ENCODE data around the gene ST7L. TPM values are rescaled to one million over a fixed set of nuclear protein-coding genes. Genes with fewer than 3 reads are reported as not detected.

Gene ST7L
- total and polyA plus RNA-seq, 2 of the 4 experiments (the other 2 are of a cell fraction) = 7.7 to 14.7 TPM

DNA sequence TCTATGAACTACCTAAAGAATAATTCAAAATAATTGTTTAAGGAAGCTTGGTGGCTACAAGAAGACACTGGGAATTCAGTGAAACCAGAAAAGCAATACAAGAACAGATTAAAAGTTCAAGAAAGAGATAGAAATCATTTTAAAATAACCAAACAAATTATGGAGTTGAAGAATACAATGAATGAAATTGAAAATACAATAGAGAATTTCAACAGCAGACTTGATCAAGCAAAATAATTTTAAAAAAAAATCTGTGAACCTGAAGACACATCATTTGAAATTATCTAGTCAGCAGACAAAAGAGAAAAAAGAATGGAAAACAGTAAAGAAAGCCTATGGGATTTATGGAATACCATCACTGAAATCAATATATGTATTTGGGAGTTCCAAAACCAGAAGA, 141.4 kb downstream of the ST7L start:
- Histone ChIP-seq H3K23ac (ENCODE audit: low read depth, low read length) (no peak overlapping the region), H3K56ac (ENCODE audit: extremely low read depth, insufficient read depth, low read length) (no peak overlapping the region), H2AK5ac (ENCODE audit: low read depth, low read length) (no peak overlapping the region), H4K5ac (ENCODE audit: low read depth, low read length) (no peak overlapping the region), H3K4me3 (ENCODE audit: insufficient read depth, low read depth, low read length) (no peak overlapping the region), H3K79me1 (ENCODE audit: low read depth in 1 of 2, low read length in 2 of 2) (no peaks in the 10 kb centered on the region), H4K91ac (ENCODE audit: insufficient read depth, low read depth, low read length) (no peak overlapping the region), H3K36me3 (ENCODE audit: control insufficient read depth, insufficient read depth, low read length) (0 out of 2 replicates have a peak, but pooled peaks cover 1% of the 10 kb centered on the region), H3K27me3 (ENCODE audit: control insufficient read depth, insufficient read depth, low read length) (no peaks in the 10 kb centered on the region), H3K9me3 (ENCODE audit: control insufficient read depth, insufficient read depth, low read length) (peaks cover 17% of the 10 kb centered on the region), H3K18ac (ENCODE audit: low read depth, low read length) (no peak overlapping the region), H3K14ac (replicated peaks; ENCODE audit: low read depth, low read length) (no peak overlapping the region), H2BK5ac (ENCODE audit: low read depth, low read length, poor library complexity, severe bottlenecking) (no peak overlapping the region), H2AFZ (replicated peaks; ENCODE audit: low read length, poor library complexity) (no peak overlapping the region), H2BK20ac (ENCODE audit: low read depth, low read length) (no peak overlapping the region), H2BK15ac (ENCODE audit: low read depth, low read length) (no peak overlapping the region), H4K20me1 (ENCODE audit: insufficient read depth, low read length) (no peaks in the 10 kb centered on the region; the same call in 1 of the 2 replicates), H3K9me1 (ENCODE audit: insufficient read depth, low read length) (no peaks in the 10 kb centered on the region), H2AK9ac (replicated peaks; ENCODE audit: low read depth, low read length, poor library complexity) (no peak overlapping the region), H2BK120ac (ENCODE audit: low read depth, low read length) (no peak overlapping the region), H3K4ac (ENCODE audit: low read depth, low read length) (no peak overlapping the region), H3K27ac (ENCODE audit: insufficient read depth, low read length) (no peak overlapping the region), H3K4me2 (ENCODE audit: low read depth, low read length) (no peak overlapping the region), H3K4me1 (ENCODE audit: control insufficient read depth, insufficient read depth, low read length) (no peaks in the 10 kb centered on the region), H3K9ac (ENCODE audit: low read depth, low read length) (no peak overlapping the region), H4K8ac (ENCODE audit: low read depth in 2 of 2, low read length in 2 of 2) (no peak overlapping the region)
- ChIA-PET CTCF (no interaction called here), POLR2A (ENCODE audit: unreplicated experiment) (no interaction called here)
- no peak for TF ChIP-seq MAFK (IDR thresholded peaks at IDR 0.05; ENCODE audit: low read depth, low read length)
- TF ChIP-seq CHD1 (IDR thresholded peaks at IDR 0.05; ENCODE audit: low read depth, low read length) = no peak
- TF ChIP-seq MXI1 (IDR thresholded peaks at IDR 0.05; ENCODE audit: borderline replicate concordance, low read depth, low read length) = no peak
- no peak for TF ChIP-seq POLR2A (IDR thresholded peaks at IDR 0.05; ENCODE audit: low read depth, low read length)
- TF ChIP-seq, protein P1, sequence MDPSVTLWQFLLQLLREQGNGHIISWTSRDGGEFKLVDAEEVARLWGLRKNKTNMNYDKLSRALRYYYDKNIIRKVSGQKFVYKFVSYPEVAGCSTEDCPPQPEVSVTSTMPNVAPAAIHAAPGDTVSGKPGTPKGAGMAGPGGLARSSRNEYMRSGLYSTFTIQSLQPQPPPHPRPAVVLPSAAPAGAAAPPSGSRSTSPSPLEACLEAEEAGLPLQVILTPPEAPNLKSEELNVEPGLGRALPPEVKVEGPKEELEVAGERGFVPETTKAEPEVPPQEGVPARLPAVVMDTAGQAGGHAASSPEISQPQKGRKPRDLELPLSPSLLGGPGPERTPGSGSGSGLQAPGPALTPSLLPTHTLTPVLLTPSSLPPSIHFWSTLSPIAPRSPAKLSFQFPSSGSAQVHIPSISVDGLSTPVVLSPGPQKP (IDR thresholded peaks at IDR 0.05; ENCODE audit: borderline replicate concordance, low read depth, low read length) = no peak
- no peak for TF ChIP-seq RAD21 (IDR thresholded peaks at IDR 0.05; ENCODE audit: low read length)
- TF ChIP-seq CEBPB (IDR thresholded peaks at IDR 0.05; ENCODE audit: low read depth, low read length) = no peak
- no peak for TF ChIP-seq SMC3 (IDR thresholded peaks at IDR 0.05; ENCODE audit: low read depth, low read length)
- TF ChIP-seq MAZ (IDR thresholded peaks at IDR 0.05; ENCODE audit: borderline replicate concordance, low read depth, low read length) = no peak
- TF ChIP-seq BHLHE40 (IDR thresholded peaks at IDR 0.05; ENCODE audit: low read depth, low read length) = no peak
- TF ChIP-seq RFX5 (IDR thresholded peaks at IDR 0.05; ENCODE audit: low read depth, low read length) = no peak
- TF ChIP-seq, protein P2, sequence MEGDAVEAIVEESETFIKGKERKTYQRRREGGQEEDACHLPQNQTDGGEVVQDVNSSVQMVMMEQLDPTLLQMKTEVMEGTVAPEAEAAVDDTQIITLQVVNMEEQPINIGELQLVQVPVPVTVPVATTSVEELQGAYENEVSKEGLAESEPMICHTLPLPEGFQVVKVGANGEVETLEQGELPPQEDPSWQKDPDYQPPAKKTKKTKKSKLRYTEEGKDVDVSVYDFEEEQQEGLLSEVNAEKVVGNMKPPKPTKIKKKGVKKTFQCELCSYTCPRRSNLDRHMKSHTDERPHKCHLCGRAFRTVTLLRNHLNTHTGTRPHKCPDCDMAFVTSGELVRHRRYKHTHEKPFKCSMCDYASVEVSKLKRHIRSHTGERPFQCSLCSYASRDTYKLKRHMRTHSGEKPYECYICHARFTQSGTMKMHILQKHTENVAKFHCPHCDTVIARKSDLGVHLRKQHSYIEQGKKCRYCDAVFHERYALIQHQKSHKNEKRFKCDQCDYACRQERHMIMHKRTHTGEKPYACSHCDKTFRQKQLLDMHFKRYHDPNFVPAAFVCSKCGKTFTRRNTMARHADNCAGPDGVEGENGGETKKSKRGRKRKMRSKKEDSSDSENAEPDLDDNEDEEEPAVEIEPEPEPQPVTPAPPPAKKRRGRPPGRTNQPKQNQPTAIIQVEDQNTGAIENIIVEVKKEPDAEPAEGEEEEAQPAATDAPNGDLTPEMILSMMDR (conservative IDR thresholded peaks at IDR 0.05; ENCODE audit: low read depth, low read length) = no peak
- no peak for TF ChIP-seq NFE2L2 (IDR thresholded peaks at IDR 0.05; ENCODE audit: low read depth, low read length)
- dilution Hi-C loops (cut with HindIII; ENCODE audit: low sequenced_read_pairs, unreplicated experiment) (no loop called here), intact Hi-C loops (cut with micrococcal nuclease) (no loop called here), in situ Hi-C loops (cut with MboI; ENCODE audit: low sequenced_read_pairs) (no loop called here)
- no TSS peak for BruUV-seq (replicated peaks)
- no peak for ATAC-seq (ENCODE audit: low read depth)
- no peak for DNase-seq

Measured in IMR-90 (cell line).